HepG2 (cell line): Measurements from ENCODE around the gene ABCG5. TPM values are rescaled to one million over a fixed set of nuclear protein-coding genes. Genes with fewer than 3 reads are reported as not detected.

Experiments used
- HNRNPLL ChIP-seq: fragments of 200-400 bp; formaldehyde crosslinking; IDR thresholded peaks from 2 replicates; pipeline ENCODE4 v1.6.1; 2017; ENCODE audit warnings: mild to moderate bottlenecking, low read depth, low read length; ENCODE audit not compliant: poor library complexity, severe bottlenecking
- KLF12 ChIP-seq: sonication (generic); formaldehyde crosslinking; IDR thresholded peaks from 2 replicates; pipeline ENCODE4 v1.4.0; 2020; ENCODE audit warnings: missing genetic modification reagents, borderline replicate concordance
- KLF15 ChIP-seq: sonication (generic); formaldehyde crosslinking; IDR thresholded peaks from 2 replicates; pipeline ENCODE4 v1.8.1; 2023; ENCODE audit warnings: borderline replicate concordance, mild to moderate bottlenecking, inconsistent platforms, missing genetic modification reagents, mixed read lengths
- SIX1 ChIP-seq: sonication (generic); formaldehyde crosslinking; IDR thresholded peaks from 2 replicates; pipeline ENCODE4 v1.4.0; 2020; ENCODE audit warnings: missing genetic modification reagents, borderline replicate concordance
- SMAD1 ChIP-seq: sonication (generic); formaldehyde crosslinking; IDR thresholded peaks from 2 replicates; pipeline ENCODE4 v1.4.0; 2020; ENCODE audit warnings: missing genetic modification reagents, low read depth, mild to moderate bottlenecking, borderline replicate concordance
- SRSF9 ChIP-seq: fragments of 200-400 bp; formaldehyde crosslinking; IDR thresholded peaks from 2 replicates; pipeline ENCODE4 v1.6.1; 2018; ENCODE audit warnings: borderline replicate concordance, mild to moderate bottlenecking, low read depth, low read length; ENCODE audit not compliant: insufficient read depth, poor library complexity, severe bottlenecking
- TGIF2 ChIP-seq: IDR thresholded peaks from 2 replicates; pipeline ENCODE4 v1.6.1; 2016; ENCODE audit warnings: control low read depth, missing compliant biosample characterization
- ZFP37 ChIP-seq: sonication (generic); formaldehyde crosslinking; IDR thresholded peaks from 2 replicates; pipeline ENCODE4 v1.4.0; 2020; ENCODE audit warnings: missing genetic modification reagents, borderline replicate concordance
- ZNF335 ChIP-seq: sonication (generic); formaldehyde crosslinking; IDR thresholded peaks from 2 replicates; pipeline ENCODE4 v1.4.0; 2020; ENCODE audit warnings: missing genetic modification reagents
- ZNF367 ChIP-seq: sonication (generic); formaldehyde crosslinking; IDR thresholded peaks from 2 replicates; pipeline ENCODE4 v1.4.0; 2020; ENCODE audit warnings: missing genetic modification reagents, borderline replicate concordance
- ZNF564 ChIP-seq: sonication (generic); formaldehyde crosslinking; IDR thresholded peaks from 2 replicates; pipeline ENCODE4 v1.8.1; 2023; ENCODE audit warnings: mild to moderate bottlenecking, missing genetic modification reagents
- ZNF660 ChIP-seq: sonication (generic); formaldehyde crosslinking; IDR thresholded peaks from 2 replicates; pipeline ENCODE4 v1.5.1; 2020; ENCODE audit warnings: mild to moderate bottlenecking, low read depth, missing genetic modification reagents, borderline replicate concordance
- ZNF816 ChIP-seq: sonication (generic); formaldehyde crosslinking; IDR thresholded peaks from 2 replicates; pipeline ENCODE4 v1.8.0; 2022; ENCODE audit warnings: missing genetic modification reagents, mild to moderate bottlenecking, borderline replicate concordance
- polyA plus RNA-seq, 8 experiments: library from polyadenylated mRNA; depleted of rRNA in 3 of 8; stranded (reverse) in 7 of 8; unstranded in 1 of 8; fragments of >200 nt; fragmentation: Illumina TruSeq in 4 of 8; extraction: Trizol in 4 of 8; gene quantifications; 2 replicates each; pipeline versions ENCODE4 v1.2.1 to v1.2.3, GENCODE V29; 2011 to 2016; ENCODE audit warnings: low read depth in 4 of 8, missing spikeins in 1 of 8, mixed read lengths in 1 of 8; ENCODE audit not compliant: insufficient read depth in 1 of 8
- total RNA-seq, 5 experiments: library from RNA; depleted of rRNA; stranded (reverse); fragments of >200 nt; fragmentation: Illumina TruSeq; extraction: Trizol; gene quantifications; 2 replicates each; pipeline ENCODE4 v1.2.3, GENCODE V29; 2016; ENCODE audit warnings: low read depth in 1 of 5
- TF ChIP-seq, protein P1 (sequence below): sonication (generic); formaldehyde crosslinking; IDR thresholded peaks from 2 replicates; pipeline ENCODE4 v1.5.0; 2020; ENCODE audit warnings: missing genetic modification reagents, mild to moderate bottlenecking, borderline replicate concordance
- TF ChIP-seq, protein P2 (sequence below): sonication (generic); formaldehyde crosslinking; IDR thresholded peaks from 2 replicates; pipeline ENCODE4 v1.4.0; 2020; ENCODE audit warnings: mild to moderate bottlenecking, missing genetic modification reagents, borderline replicate concordance
- TF ChIP-seq, protein P3 (sequence below): sonication (generic); formaldehyde crosslinking; IDR thresholded peaks from 2 replicates; pipeline ENCODE4 v1.9.0; 2022; ENCODE audit warnings: low read depth, missing genetic modification reagents
- TF ChIP-seq, protein P4 (sequence below): sonication (generic); formaldehyde crosslinking; IDR thresholded peaks from 2 replicates; pipeline ENCODE4 v1.4.0; 2020; ENCODE audit warnings: missing genetic modification reagents, borderline replicate concordance
- TF ChIP-seq, protein P5 (sequence below): sonication (generic); formaldehyde crosslinking; IDR thresholded peaks from 2 replicates; pipeline ENCODE4 v1.4.0; 2020; ENCODE audit warnings: mild to moderate bottlenecking, missing genetic modification reagents

Gene ABCG5
- total and polyA plus RNA-seq, 2 of the 13 experiments (the other 11 are each of a cell fraction or from before 2014, with no cell fraction given): 15.1 to 39.0 TPM

DNA sequence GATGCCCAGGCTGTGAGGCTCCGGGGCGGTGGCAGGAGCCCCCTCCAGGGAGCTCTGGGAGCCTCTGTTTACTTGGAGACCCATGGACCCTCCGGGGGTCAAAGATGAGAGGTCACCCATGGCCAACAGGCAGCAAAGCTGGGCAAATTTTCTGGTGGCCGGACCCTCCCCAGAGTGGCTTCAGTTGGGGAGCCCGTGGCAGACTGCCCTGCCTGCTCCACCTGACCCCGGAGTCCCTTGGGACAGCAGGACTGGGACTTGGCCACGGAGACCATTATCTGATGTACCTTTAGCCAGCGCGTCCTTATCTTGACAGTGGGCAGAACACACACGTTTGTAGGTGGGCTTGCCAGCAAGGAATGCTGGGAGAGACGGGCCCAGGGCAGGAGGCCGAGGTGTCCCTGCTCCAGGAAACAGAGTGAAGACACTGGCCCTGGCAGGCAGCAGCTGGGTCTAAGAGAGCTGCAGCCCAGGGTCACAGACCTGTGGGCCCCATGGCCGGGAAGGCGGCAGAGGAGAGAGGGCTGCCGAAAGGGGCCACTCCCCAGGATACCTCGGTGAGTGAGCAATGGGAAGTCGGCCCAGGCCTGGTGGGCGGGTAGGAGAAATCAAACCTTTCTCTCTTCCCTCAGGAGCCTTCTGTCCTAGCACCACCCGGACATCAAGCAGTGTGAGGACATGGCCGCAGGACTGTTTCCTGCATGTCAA lies at the start of gene ABCG5, which contains the start of gene ABCG8 (continued):
- TF ChIP-seq SMAD1 (peak; percentile 45; the same call in 1 of the 2 replicates), ZNF367 (CRISPR knock-in tag) (peak; percentile 56; the same call in 1 of the 2 replicates), ZNF816 (no peak), KLF15 (CRISPR knock-in tag) (0 out of 2 replicates have a peak, but pooled peaks have one; percentile 57), ZNF564 (CRISPR knock-in tag) (no peak), HNRNPLL (no peak), SIX1 (CRISPR knock-in tag) (no peak), SRSF9 (no peak), KLF12 (CRISPR knock-in tag) (peak; percentile 81; the same call in 1 of the 2 replicates), ZNF660 (no peak; the same call in 1 of the 2 replicates), TGIF2 (peak; percentile 51; the same call in 1 of the 2 replicates), ZNF335 (no peak), ZFP37 (no peak)
- TF ChIP-seq, protein P1, sequence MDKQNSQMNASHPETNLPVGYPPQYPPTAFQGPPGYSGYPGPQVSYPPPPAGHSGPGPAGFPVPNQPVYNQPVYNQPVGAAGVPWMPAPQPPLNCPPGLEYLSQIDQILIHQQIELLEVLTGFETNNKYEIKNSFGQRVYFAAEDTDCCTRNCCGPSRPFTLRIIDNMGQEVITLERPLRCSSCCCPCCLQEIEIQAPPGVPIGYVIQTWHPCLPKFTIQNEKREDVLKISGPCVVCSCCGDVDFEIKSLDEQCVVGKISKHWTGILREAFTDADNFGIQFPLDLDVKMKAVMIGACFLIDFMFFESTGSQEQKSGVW (CRISPR knock-in tag): peak; percentile 52; the same call in 1 of the 2 replicates
- TF ChIP-seq, protein P2, sequence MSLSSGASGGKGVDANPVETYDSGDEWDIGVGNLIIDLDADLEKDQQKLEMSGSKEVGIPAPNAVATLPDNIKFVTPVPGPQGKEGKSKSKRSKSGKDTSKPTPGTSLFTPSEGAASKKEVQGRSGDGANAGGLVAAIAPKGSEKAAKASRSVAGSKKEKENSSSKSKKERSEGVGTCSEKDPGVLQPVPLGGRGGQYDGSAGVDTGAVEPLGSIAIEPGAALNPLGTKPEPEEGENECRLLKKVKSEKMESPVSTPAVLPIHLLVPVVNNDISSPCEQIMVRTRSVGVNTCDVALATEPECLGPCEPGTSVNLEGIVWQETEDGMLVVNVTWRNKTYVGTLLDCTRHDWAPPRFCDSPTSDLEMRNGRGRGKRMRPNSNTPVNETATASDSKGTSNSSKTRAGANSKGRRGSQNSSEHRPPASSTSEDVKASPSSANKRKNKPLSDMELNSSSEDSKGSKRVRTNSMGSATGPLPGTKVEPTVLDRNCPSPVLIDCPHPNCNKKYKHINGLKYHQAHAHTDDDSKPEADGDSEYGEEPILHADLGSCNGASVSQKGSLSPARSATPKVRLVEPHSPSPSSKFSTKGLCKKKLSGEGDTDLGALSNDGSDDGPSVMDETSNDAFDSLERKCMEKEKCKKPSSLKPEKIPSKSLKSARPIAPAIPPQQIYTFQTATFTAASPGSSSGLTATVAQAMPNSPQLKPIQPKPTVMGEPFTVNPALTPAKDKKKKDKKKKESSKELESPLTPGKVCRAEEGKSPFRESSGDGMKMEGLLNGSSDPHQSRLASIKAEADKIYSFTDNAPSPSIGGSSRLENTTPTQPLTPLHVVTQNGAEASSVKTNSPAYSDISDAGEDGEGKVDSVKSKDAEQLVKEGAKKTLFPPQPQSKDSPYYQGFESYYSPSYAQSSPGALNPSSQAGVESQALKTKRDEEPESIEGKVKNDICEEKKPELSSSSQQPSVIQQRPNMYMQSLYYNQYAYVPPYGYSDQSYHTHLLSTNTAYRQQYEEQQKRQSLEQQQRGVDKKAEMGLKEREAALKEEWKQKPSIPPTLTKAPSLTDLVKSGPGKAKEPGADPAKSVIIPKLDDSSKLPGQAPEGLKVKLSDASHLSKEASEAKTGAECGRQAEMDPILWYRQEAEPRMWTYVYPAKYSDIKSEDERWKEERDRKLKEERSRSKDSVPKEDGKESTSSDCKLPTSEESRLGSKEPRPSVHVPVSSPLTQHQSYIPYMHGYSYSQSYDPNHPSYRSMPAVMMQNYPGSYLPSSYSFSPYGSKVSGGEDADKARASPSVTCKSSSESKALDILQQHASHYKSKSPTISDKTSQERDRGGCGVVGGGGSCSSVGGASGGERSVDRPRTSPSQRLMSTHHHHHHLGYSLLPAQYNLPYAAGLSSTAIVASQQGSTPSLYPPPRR (CRISPR knock-in tag): 0 out of 2 replicates have a peak, but pooled peaks have one; percentile 22
- TF ChIP-seq, protein P3, sequence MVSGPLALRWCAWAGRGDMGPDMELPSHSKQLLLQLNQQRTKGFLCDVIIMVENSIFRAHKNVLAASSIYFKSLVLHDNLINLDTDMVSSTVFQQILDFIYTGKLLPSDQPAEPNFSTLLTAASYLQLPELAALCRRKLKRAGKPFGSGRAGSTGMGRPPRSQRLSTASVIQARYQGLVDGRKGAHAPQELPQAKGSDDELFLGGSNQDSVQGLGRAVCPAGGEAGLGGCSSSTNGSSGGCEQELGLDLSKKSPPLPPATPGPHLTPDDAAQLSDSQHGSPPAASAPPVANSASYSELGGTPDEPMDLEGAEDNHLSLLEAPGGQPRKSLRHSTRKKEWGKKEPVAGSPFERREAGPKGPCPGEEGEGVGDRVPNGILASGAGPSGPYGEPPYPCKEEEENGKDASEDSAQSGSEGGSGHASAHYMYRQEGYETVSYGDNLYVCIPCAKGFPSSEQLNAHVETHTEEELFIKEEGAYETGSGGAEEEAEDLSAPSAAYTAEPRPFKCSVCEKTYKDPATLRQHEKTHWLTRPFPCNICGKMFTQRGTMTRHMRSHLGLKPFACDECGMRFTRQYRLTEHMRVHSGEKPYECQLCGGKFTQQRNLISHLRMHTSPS (CRISPR knock-in tag): peak; percentile 17
- TF ChIP-seq, protein P4, sequence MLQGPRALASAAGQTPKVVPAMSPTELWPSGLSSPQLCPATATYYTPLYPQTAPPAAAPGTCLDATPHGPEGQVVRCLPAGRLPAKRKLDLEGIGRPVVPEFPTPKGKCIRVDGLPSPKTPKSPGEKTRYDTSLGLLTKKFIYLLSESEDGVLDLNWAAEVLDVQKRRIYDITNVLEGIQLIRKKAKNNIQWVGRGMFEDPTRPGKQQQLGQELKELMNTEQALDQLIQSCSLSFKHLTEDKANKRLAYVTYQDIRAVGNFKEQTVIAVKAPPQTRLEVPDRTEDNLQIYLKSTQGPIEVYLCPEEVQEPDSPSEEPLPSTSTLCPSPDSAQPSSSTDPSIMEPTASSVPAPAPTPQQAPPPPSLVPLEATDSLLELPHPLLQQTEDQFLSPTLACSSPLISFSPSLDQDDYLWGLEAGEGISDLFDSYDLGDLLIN: peak; percentile 49; the same call in 1 of the 2 replicates
- TF ChIP-seq, protein P5, sequence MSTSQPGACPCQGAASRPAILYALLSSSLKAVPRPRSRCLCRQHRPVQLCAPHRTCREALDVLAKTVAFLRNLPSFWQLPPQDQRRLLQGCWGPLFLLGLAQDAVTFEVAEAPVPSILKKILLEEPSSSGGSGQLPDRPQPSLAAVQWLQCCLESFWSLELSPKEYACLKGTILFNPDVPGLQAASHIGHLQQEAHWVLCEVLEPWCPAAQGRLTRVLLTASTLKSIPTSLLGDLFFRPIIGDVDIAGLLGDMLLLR (CRISPR knock-in tag): peak; percentile 26; the same call in 1 of the 2 replicates
